NCI-H187 (cell line): Measurements from ENCODE around the gene CELF3.
"Not testable (repeated sequence)": the region's sequence is repeated elsewhere in the genome, so short reads cannot be mapped to it uniquely, and the experiment has no call there.

Experiments
- DNase-seq, 2 experiments: peaks; one replicate each; lab custom pipeline; 2025; lab: John Stamatoyannopoulos, UW

Gene CELF3

DNA sequence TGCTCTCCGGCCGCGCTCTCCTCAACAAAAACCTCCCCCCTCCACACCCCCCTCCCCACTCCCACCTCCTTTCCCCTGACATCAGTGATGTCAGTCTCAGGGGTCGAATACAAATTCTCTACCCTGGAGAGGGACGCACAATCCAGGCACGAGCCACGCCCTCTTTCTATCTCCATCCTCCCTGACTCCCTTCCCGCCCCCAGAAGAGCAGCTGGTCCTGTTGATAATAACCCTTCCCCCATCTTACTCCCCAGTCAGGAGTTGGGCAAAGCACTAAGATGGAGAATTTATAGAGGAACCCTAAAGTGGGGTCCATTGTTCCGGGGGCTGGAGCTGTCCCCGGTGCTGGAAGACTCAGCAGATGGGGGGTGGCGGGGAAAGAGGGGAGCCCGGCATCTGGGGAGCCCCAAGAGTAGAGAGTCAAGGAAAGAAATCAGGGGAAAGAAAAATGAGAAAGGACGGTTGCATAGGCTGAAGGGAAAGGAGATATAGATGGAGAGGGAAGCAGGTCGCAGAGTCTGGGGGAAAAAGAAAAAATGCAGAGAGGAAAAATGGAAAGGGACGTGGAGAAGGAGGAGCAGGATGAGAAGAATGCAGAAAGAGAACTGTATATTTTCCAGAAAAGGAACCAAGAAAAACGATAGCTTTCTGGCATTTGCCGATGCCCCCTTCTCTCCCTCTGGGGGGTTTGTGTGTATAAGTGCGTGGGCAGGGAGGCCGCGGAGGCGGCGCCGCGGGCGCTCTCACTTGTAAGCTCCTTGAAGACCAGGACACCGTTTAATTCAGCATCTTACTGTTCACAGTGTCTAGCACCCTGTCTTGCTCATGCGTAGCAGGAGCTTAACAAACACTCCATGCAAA is at the start of gene CELF3:
TSS of gene CELF3 (minus strand) at position 33 of the 861 bp plus-strand sequence. CDS start 783 bp downstream, outside the sequence.
- peak; percentile 97 to 99 for DNase-seq

DNA sequence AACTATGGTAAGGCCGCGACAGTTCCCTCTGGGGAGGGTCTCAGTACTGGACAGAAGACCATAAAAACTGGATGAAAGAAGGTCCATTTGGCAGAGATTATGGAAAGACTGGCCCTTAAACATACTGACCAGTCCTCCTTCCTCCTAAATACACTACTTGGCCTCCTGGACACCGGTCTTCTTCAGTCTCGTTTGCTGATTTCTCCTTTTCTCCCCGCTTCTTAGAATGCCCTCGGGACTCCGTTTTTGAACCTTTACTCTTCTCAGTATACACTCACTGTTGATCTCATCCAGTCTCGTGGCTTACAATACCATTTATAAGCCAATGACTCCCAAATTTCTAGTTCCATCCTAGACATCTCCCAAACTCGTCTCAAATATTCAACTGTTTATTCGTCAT is 47.4 kb upstream of the CELF3 start:
- no peak for DNase-seq

DNA sequence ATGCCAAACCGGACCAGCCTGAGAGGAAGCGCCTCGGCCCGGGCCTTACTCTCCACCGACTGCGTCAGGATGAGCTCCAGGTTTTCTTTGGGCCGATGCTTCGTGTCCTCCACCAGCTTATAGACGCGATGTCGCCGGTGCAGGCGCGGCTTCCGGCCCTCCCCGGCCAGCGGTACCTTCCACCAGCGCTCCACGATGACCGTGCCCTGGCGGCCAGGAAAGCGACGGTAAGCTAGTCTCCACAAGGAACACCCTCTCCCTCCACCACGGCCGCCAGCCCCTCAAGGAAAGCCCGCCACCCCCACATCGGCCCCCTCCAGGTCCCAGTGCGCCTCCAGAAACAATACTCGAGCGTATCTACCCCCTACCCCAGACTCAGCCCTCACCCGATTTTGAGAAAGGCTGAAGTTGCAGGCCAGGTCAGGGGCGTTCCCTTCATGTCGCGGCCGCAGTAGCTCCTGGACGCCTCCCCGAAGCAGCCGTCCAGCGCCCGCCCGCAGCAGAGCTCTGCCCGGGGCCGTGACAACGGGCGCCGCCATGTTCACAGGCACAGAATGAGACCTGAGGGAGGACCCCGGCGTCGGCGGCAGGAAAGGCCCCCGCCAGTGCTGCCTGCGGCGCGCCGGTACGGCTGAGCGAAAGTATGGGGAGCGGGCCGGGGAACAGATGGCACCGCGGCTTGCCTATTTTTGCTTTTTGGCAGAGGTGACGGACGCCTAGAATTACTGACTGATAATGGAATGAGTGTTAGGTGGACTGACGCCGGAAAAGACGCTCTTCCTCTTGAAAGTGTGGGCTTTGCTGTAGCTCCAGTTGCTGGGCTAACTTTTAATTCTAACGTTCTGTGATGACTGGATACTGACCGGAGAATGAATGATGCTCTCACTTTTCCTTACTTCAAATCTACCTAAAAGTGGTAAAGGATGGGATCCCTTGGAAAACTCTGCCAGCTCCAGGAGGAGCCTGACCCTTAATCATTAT is 46.6 kb upstream of the CELF3 start, which contains the start of gene MRPL9:
TSS of gene MRPL9 (minus strand) at position 556 of the 981 bp plus-strand sequence. CDS start at position 539, 17 bp downstream.
- peak; percentile 80 to 89 for DNase-seq

DNA sequence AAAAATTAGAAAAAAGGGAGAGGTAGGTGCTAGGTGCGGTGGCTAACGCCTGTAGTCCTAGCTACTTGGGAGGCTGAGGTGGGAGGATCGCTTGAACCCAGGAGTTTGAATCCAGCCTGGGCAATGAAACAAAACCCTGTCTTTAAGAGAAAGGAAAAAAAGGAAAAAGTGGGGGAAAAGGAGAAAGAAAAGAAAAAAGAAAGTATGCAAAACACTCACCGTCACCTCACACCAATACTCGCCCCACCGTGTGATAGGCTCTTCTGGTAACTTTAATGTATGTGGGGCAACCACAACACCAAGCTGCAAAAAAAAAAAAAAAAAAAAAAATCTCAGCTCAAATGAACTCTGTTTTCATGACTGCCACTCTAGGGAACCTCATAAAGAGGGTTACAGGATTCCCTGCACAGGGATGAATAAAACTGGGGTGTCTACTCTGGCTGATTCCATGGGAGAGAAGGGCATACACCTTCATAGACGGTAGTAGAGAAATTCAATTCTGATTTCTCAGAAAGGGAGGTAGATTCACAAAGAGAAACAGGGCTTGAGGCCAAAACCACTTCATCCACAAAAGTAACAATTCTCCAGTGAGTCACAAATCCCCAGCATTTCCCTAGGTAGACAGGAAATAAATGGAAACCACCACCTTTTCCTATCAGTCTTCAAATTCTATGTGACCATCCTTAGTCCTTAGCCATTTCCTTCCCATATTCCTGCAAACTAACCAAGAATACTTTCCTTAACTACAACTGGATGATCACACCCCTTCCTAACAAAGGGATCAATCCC is 44.2 kb upstream of the CELF3 start:
- DNase-seq, result no peak

GRCh38 chr1:151759241-151759640 is 42.6 kb upstream of the CELF3 start:
- no peak for DNase-seq

DNA sequence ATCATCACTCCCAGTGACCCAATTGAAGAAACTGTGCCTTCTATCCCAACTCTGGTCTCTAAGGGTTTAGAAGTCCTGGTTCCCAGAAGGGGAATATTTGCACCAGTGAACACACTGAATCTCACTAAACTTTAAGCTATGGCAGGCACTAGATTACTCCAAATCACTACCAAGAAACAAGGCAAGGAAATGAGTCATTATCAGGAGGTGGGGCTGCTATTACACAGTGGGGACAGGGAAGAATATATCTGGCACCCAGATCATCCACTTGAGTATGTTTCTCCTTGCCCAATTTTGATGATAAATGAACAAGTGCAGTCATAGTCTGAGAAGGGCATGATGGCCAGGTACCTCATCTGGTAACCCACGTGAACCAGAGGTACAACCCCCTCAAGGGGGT is 39.7 kb upstream of the CELF3 start:
- no peak for DNase-seq

DNA sequence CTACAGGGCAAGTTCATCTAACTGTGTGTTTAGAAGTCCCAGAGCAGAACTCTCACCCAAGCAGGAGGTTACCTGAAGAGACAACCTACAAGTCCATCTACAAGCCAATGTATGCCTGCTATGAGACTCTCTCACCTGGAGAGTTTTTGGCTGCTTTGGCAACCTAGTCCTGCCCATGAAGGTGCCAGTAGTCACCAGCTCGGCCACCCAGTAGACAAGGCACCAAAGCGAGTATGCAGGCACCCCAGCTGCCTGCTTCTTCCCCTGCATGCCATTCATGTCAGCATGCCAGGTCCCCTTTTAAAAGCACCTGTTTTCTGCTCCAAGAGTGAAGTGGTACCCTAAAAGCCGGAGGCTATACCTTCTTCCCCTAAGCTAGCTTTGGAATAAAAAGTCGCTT is 24.9 kb upstream of the CELF3 start:
- DNase-seq, result no peak

GRCh38 chr1:151739590-151740355 is 23.2 kb upstream of the CELF3 start:
- no peak for DNase-seq

DNA sequence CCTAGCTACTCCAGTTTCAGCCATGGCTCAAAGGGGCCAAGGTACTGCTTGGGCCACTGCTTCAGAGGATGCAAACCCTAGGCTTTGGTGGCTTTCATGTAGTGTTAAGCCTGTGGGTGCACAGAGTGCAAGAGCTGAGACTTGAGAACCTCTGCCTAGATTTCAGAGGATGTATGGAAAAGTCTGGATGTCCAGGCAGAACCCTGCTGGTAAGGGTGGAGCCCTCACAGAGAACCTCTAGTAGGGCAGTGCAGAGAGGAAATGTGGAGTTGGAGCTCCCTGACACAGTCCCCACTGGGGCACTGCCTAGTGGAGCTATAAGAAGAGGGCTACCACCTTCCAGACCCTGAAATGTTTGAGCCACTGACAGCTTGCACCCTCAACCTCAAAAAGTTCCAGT is 20.9 kb upstream of the CELF3 start:
- DNase-seq, result no peak

- no peak for DNase-seq
Measured at GRCh38 chr1:151737026-151737425, 20.4 kb upstream of the CELF3 start.

DNA sequence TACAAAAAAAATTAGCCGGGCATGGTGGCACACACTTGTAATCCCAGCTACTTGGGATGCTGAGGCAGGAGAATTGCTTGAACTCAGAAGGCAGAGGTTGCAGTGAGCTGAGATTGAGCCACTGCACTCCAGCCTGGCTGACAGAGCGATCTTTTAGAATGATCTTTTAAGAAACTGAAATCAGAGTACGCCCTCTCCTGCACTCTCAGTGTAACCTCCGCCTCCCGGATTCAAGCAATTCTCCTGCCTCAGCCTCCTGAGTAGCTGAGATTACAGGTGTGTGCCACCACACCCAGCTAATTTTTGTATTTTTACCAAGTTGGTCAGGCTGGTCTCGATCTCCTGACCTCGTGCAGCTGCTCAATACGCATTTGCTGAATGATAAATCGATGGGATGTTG is 17.4 kb upstream of the CELF3 start:
- DNase-seq, result not testable (repeated sequence)

DNA sequence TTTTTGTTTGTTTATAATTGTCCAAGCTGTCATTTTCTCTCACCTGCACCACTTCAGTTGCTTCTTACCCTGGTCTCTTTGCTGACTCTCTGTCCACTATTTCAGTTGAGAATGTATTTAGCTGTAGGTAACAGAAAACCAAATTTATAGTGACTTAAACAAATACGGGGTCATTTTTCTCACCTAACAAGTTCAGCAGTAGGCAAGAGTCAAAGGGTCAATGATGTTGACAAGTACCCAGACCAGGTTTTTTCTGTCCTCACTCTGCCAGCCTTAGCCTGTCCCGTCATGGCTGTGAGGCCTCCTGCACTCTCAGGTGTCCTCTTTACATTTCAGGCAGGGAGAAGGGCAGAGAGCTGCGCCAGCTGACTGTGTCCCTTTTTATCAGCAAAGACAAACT is 16.5 kb upstream of the CELF3 start:
- no peak for DNase-seq

- no peak for DNase-seq
Measured at GRCh38 chr1:151729966-151730291, 13.3 kb upstream of the CELF3 start.

- DNase-seq, result no peak
Measured at GRCh38 chr1:151729157-151729965, 12.8 kb upstream of the CELF3 start.

DNA sequence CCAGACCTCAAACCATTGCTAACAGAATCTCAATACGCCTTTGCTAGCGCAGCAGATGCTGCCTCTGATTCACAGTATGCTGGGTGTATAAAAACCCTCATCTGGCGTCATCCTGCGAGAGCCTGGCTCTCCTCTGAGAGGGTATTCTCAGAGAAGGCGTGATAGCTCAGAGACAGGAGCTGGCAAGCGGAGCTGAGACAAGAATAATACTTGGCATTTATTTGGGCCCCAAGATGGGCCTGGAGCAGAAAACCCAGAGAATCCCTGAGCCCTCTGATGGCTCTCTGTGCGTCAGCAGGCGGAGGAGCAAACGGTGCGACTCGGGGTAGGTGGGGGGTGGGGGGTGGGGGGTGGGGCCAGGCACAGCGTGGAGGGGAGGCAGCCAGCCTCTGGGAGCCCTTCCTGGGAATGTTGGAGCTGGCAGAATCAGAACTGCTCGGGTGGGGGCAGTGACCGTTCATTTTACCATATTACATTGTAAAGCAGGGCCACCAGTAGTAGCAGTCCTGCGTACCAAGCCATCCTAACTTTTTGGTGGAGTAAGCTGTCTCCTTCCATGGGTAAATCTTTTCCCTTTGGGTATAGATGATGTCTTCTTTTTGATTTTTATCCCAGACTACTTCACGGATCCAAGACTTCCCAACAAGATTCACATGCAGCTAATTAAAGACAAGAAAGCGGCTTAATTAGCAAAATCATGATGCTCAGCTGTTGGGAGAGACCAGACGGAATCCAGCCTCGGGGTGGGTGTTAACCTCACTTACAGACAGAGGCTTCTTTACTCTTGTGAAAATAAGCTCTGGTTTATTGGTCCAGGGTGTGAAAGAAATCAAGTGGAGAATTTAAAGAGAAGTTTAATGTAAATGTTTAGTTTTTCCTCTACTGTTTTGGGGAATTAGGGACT is 11.8 kb upstream of the CELF3 start:
- DNase-seq, result no peak

DNA sequence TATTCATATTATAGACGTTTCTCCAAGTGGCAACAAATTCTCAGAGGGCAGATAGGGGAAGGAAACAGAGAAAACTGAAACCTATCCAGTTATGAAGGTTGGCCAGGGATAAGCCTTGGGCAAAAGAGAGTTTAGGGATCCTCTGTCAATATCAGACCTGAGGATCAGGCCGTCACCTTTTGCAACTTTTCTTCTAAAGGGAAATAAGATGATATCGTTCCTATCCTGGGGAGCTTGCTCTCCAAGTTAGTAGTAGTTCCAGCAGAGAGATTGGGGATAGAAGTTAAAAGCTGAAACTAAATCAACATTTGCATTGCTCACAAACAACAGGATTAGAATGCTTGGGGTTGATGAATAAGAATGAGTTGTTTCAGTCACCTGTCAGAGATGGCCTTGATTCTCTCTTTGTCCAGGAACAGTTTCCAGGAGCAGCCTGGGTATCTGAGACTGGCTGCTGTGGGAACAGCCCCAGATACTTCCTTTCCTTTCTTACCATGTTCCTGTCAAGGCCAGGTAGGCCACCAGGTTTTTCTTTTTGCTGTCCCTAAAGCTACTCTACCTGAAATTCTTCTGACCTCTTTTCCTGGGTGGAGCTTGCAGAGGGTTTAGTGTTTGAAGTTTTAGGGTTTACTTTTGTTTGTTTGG is 7.2 kb upstream of the CELF3 start:
- no peak for DNase-seq

DNA sequence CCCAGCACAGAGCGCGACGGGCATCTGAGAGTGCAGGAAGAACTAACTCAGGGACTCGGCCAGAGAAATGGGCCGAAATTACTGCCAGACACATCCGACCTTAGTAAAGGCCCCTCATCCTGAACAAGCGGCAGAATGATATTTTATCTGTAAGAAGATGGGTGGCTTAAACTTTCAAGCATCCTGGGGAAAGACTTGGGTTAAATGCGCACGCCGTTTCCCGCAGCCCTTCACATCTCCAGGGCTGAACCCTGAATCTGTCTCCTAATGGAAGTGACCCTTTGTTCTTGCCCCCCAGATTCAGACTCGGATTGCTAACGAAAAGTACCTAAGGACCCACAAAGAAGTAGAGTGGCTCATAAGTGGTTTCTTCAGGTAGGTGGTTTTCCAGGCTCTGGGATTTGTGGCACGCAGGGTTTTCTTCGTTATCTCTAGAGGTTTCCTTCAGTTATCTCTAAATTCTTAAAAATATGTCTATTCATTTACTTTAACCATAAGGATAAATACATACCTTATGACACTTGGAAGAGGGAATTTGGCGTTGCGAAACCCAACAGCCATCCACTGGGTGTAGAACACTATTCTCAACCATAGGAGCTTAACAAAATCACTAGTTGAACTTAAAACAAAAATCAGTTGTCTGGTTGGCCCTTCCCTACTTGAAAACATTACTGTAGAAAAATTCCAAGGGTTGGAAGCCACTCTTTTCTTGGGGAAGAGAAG is 5.3 kb upstream of the CELF3 start:
- DNase-seq, result no peak
